ENCODE data around the gene IQCH.

- TF ChIP-seq ZBTB49 (CRISPR knock-in tag; IDR thresholded peaks at IDR 0.05; ENCODE audit: borderline replicate concordance) (no peak), CTCF (IDR thresholded peaks at IDR 0.05 in 2 of 3, conservative IDR thresholded peaks at IDR 0.05 in 1 of 3; ENCODE audit: insufficient read depth in 2 of 3, low read depth in 1 of 3, low read length in 3 of 3) (no peak), SREBF2 (CRISPR knock-in tag; IDR thresholded peaks at IDR 0.05) (no peak), ETV5 (CRISPR knock-in tag; IDR thresholded peaks at IDR 0.05; ENCODE audit: low read depth) (no peak), TAF1 (IDR thresholded peaks at IDR 0.05; ENCODE audit: control insufficient read depth, extremely low read depth, insufficient read depth, low read length, severe bottlenecking) (no peak), NFE2 (IDR thresholded peaks at IDR 0.05; ENCODE audit: low read depth) (no peak), ZBTB26 (CRISPR knock-in tag; IDR thresholded peaks at IDR 0.05) (no peak)
Observed at GRCh38 chr15:67340630-67341029, 86.0 kb downstream of the IQCH start.

All from K562 (cell line).